Measurements from ENCODE around the gene RPS6KC1. TPM values are rescaled to one million over a fixed set of nuclear protein-coding genes. Genes with fewer than 3 reads are reported as not detected.
"Not testable (repeated sequence)": the region's sequence is repeated elsewhere in the genome, so short reads cannot be mapped to it uniquely, and the experiment has no call there.

RPS6KC1 gene, protein sequence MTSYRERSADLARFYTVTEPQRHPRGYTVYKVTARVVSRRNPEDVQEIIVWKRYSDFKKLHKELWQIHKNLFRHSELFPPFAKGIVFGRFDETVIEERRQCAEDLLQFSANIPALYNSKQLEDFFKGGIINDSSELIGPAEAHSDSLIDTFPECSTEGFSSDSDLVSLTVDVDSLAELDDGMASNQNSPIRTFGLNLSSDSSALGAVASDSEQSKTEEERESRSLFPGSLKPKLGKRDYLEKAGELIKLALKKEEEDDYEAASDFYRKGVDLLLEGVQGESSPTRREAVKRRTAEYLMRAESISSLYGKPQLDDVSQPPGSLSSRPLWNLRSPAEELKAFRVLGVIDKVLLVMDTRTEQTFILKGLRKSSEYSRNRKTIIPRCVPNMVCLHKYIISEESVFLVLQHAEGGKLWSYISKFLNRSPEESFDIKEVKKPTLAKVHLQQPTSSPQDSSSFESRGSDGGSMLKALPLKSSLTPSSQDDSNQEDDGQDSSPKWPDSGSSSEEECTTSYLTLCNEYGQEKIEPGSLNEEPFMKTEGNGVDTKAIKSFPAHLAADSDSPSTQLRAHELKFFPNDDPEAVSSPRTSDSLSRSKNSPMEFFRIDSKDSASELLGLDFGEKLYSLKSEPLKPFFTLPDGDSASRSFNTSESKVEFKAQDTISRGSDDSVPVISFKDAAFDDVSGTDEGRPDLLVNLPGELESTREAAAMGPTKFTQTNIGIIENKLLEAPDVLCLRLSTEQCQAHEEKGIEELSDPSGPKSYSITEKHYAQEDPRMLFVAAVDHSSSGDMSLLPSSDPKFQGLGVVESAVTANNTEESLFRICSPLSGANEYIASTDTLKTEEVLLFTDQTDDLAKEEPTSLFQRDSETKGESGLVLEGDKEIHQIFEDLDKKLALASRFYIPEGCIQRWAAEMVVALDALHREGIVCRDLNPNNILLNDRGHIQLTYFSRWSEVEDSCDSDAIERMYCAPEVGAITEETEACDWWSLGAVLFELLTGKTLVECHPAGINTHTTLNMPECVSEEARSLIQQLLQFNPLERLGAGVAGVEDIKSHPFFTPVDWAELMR
- 14.8 TPM for polyA plus RNA-seq (2013, experiment 1 of 2; ENCODE audit: insufficient read length)
- polyA plus RNA-seq (2013, experiment 2 of 2; ENCODE audit: insufficient read length): 18.4 TPM

DNA sequence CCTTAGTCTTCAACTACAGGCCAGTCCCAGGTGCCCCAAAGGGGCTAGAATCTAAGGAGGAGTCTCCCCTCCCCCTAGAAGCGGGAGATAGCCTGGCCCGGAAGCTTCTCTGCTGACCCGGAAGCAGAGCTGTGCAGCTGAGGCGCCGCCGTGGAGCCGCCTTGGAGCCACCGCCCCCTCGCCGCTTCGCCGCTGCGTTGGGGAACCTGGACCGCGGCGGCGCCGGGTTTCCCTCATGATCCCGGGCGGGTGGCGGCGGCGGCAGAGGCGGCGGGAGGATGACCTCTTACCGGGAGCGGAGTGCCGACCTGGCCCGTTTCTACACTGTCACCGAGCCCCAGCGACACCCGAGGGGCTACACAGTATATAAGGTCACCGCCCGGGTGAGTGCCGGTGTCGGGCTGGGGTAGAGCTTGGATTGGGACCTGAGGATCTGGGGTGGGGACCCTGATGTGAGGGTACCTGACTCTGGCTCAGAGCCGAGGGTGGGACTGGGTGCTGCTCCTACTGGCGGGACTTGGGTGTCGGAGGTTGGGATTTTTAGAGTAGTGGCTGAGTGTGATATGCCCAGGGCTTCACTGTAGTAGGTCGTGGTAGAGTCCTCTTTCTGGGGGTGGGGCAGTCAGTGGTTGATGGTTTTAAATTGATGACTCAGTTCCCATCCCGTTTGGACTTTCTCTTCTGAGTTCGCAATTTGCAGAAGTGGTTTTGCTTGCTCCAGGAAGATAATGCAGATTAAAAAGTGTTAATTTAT is at the start of gene RPS6KC1:
RPS6KC1 (plus strand) TSS at position 115 of the 754 bp plus-strand sequence; CDS start at position 279, 164 bp downstream.
- DNase-seq: peak; percentile 85

DNA sequence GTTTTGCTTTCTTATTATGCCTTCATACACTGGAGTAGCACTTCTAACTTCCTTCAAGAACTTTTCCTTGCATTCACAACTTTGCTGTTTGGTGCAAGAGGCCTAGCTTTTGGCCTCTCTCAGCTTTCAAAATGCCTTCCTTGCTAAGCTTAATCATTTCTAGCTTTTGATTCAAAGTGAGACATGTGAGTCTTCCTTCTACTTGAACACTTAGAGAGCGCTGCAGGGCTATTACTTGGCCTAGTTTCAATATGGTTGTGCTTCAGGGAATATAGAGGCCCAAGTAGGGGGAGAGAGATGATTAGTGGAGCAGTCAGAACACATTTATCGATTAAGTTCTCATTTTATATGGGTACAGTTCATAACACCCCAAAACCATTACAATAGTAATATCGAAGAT is 47.8 kb upstream of the RPS6KC1 start:
- no peak for DNase-seq

DNA sequence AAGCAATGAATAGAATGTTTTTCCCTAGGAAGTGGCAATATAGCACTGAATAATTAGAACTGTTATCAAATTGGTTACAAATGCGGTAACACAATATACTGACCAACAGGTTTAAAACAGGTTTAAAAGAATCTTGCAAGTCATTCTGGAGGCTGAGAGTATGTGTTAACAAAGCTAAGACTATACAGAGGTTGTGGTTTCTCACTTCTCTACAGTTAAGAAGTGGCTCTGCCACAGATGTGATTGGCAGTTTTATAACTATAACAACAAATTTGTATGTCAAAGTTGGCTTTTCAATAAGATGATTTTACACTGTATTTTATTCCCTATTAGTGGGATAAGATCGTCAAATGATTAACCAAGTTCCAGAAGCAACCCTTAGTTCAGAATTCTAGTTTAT is 42.5 kb upstream of the RPS6KC1 start:
- DNase-seq: no peak

DNA sequence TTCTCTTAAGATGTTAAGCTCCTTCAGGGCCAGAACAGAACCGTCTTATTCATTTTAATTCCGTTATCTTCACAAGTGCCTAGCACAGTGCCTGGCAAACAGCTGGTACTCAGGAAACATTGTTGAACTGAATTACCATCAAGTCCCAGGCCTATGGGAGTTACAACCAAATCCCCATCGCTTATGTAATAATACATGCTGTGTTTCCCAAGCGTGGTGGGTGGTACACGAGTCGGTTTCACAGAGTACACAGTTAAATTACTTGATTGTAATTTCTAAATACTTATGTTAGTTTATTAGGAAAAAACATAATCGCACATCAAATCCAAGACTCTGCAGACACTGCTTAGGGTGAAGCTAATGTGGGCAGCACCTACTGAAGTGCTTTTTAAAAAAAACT is 36.4 kb upstream of the RPS6KC1 start:
- DNase-seq: peak; percentile 4

DNA sequence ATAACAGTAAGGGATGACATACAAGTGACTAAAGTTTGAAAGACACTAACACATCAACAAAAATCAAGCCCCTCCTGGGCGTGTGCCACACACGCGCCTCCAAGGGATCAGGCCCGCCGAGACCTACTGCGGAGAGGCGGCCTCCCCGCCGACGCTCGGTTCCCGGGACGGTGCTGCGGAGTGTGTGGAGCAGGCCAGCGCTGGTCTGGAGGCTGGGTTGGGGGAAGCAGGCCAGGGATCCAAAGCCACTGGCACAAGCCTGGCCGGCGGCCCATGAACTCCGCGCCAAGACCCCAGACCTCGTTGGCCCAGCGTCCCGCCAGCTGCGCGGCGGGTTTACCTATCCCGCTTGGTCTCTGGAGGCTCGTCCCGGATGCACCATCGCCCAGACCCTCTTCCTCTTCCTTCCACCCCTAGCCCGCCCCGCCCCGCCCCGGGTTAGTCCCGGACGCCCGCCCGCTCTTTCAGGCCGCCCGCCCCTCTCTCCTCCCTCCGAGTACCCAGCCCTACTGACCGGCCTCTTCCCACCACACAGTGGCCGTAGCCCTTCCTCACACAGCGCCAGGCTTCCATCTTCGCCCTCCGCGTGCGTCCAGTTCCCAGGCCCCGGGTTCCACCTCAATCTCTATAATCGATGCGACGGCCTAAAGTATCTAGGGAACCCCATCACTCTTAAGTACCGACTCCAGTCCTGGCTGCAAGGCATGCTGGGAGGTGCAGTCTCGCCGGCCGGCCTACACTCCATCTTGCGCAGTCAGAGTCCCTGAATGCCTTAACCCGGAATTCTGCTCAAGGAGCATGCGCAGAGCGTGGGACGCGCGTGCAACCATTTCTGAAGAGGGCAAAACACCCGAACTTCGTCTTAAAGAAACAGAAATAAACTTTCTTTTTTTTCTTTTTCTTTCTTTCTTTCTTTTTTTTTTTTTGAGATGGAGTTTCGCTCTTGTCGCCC is 35.7 kb upstream of the RPS6KC1 start, which contains the start of gene ANGEL2:
ANGEL2 (minus strand) TSS at position 769 of the 952 bp plus-strand sequence; CDS start at position 573, 196 bp downstream.
- DNase-seq: peak; percentile 98

DNA sequence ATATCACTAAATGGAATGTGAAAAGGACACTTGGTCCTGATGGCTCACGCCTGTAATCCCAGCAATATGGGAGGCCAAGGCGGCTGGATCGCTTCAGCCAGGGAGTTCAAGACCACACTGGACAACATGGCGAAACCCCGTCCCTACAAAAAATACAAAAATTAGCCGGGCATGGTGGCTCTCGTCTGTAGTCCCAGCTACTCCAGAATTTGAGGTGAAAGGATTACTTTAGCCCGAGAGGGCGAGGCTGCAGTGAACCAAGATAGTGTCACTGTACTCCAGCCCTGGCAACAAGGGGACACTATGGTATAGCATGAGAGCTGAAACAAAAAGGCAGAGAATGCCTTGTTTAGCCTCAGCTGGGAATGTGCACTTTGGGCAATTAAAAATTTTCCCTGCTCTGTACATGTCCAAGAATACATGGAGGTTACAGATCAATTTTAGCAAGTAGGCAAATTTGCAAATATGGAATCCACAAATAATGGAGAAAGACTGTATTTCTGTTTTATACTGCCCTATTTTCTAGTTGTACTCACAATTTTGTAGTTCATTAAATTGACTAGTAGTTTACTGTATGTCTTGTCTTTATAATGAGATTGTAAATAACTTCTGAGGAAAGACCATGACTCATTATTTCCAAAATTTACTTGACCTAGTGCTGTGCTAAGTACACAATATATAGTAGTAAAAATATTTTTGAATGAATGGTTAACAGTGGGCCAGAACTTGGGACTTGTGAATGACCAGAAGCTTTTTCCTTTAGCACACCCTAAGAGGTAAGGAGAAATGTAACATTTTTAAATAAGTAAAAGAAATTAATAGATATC is 33.4 kb upstream of the RPS6KC1 start:
- DNase-seq: no peak

DNA sequence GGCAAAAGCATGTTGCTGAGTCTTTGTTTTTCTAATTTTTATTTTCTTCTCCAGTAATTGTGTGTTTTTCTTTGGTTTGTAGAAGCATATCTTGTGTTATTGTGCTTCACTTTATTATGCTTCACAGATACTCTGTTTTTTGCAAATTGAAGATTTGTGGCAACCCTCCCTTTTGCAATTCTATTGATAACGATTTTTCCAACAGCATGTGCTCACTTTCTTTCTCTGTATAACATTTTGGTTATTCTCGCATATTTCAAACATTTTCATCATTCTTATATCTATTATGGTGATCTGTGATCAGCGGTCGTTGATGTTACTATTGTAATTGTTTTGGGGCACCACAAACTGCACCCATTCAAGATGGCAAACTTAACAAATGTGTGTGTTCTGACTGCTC is 31.6 kb upstream of the RPS6KC1 start:
- DNase-seq: no peak

DNA sequence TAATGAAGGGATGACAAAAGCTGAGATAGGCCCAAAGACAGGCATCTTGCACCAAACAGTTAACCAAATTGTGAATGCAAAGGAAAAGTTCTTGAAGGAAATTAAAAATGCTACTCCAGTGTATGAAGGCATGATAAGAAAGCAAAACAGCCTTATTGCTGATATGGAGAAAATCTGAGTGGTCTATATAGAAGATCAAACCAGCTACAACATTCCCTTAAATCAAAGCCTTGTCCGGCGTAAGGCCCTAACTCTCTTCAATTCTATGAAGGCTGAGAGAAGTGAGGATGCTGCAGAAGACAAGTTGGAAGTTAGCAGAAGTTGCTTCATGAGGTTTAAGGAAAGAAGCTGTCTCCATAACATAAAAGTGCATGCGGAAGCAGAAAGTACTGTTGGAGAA is 31.0 kb upstream of the RPS6KC1 start:
- DNase-seq: no peak

DNA sequence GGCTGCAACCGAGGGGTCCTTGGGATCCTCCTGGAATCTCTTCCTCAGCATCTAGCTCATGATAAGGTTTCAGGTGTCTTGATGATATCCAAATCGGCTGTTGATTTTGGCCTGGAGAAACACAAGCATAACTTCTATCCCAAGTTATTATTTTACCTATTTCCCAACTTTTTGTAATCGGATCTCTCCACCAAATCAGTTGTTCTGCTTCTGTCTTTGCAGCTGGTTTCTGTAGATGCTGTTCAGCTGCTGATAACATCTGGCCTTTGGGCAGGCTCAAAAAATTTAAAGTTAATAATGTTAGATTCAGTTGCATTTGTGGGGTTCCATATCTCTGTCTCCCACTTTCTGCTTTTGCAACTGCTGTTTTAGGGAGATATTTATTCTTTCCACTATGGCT is 24.0 kb upstream of the RPS6KC1 start:
- not testable (repeated sequence) for DNase-seq

DNA sequence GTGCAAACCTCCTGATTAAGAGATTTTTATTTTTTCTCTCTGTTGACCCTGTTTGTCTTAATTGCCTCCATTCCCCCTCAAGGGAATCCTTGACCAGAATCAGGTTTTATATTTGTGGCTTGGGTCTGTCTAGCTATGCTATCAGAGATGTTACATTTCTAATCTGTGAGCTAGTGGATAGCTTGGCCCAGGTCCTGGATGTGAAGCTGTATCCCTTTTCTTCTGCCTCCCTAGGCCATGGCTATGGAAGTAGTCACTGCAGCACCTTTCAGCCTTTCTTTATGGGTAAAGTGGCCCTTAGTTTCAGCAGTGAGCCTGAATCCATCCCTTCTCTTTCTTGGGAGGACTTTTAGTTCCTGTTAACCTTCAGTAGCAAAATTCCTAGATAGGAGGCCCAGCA is 18.4 kb upstream of the RPS6KC1 start:
- DNase-seq: no peak

DNA sequence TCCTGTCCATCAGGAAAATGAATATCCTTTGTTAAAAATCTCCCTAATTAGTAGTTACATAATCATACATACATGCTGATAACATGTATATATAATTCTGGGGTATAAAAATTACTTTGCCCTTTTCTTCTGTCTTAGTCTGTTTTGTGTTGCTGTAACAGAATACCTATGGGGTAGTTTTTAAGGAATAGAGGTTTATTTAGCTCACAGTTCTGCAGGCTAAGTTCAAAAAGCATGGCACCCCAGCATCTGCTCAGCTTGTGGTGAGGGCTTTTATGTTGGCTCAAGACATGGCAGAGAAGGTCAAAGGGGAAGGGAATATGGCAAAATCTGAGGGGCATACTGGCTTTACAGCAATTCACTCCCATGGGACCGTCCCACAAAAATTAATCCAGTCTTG is 16.3 kb upstream of the RPS6KC1 start:
- DNase-seq: no peak

DNA sequence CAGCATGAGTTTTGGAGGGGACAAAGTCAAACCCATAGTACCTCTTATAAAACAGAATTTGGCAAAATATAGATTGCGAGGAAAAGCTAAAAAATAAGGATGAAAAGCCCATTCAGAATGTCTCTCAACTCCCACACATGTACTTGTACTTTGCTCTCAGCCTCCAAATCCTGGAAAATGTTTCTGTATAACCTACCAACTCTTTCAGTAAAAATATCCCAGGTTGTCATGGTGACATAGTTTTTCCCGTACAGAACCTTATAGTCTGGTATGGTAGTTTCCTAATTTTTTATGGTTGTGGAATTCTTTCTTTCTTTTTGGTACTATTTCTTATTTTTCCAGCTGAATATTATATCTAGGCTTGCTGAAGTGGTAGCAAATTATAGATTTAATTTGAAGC is 15.5 kb upstream of the RPS6KC1 start:
- no peak for DNase-seq

DNA sequence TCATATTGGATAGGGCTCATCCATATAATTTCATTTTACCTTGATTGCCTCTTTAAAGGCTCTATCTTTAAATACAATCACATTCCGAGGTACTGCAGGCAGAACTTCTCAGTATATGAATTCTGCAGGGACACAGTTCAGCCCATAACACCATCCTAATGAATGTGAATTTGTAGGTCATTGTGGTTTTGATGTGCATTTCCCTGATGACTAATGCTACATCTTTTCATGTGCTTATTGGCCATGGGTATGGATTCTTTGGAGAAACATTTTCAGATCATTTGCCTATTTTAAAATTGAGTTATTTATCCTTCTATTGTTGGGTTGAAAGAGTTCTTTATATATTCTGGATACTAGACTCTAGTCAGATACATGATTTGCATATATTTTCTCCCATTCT is 9.6 kb upstream of the RPS6KC1 start:
- peak; percentile 66 for DNase-seq

DNA sequence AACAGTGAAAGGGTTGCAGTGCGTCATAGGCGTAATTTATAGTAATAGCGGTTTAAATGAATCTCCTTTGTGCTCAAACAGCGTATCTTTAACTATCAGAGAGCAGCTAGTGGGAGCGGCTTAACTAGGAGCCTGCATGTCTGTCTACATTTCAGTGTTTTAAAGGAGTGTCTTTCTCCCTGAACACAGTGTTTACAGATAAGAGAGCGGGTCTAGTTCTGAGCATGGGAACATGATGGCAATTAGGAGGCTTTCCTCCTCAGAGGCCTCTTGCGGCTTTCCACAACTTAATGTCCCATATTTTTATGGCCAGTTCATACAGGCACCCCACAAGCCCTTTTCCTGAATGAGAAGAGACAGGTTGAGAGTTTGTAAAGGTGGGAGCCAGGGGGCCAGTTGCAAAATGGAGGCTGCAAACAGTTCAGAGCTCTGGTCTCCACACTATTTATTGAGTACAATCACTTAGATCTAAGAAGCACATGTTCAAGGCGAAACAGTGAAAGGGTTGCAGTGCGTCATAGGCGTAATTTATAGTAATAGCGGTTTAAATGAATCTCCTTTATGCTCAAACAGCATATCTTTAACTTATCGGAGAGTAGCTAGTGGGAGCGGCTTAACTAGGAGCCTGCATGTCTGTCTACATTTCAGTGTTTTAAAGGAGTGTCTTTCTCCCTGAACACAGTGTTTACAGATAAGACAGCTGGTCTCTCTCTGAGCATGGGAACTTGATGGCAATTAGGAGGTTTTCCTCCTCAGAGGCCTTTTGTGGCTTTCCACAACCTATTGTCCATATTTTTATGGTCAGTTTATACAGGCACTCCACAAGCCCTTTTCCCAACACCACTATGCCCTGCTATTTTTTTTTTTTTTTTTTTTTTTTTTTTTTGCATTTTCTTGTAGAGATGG is 5.5 kb upstream of the RPS6KC1 start:
- not testable (repeated sequence) for DNase-seq

DNA sequence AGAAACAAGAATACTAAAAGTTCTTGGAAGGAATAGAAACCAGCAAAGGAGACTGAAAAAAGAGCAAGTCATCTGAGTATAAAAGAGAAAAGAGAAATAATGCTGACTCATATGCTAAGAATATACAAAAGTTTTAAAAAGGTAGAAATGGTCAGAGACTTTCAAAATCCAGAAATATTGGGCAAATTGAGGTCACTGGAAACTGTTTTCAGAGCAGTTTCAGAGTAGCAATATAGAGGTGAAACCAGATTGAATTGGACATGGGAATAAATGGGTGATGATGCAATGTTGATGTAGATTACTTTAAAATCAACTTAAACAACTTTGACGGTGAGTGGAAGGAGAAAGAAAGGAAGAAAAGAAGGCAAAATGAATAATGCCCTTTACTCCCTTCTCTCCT is 1.8 kb upstream of the RPS6KC1 start:
- no peak for DNase-seq

DNA sequence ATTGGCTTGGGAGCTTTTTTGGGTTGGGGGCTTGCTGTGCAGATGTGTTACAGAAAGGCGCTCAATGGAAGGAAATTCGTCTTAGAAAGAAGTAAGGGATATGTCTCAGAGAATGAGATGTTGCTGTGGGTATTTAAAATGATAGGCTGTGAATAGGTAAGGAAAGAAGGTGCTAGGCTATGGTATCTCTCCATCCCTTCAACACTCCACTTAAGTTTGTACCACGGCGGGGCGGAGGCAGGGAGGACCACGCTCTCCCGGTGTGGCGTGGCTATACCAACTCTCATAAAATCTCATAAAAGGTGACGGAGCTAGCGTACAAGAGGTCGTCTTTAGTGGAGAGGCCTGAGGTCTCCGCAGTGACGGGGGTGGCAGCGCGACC is 305 bp upstream of the RPS6KC1 start:
- DNase-seq: no peak

DNA sequence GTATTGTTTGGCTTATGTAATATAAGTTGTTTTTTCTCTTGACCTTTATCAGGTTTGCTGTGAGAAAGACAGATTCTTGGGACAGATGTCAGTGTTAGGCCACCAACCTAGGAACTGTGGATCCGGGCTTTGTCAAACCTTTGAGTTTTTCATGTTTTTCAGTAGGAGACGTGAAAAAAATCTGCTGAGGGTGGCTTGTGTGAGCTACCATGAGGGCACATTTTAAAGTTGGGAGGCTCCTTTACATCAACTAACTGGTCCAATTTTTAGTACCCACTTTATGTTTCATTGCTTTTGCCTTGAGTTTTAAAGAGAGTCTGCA is 801 bp downstream of the RPS6KC1 start:
- DNase-seq: no peak

DNA sequence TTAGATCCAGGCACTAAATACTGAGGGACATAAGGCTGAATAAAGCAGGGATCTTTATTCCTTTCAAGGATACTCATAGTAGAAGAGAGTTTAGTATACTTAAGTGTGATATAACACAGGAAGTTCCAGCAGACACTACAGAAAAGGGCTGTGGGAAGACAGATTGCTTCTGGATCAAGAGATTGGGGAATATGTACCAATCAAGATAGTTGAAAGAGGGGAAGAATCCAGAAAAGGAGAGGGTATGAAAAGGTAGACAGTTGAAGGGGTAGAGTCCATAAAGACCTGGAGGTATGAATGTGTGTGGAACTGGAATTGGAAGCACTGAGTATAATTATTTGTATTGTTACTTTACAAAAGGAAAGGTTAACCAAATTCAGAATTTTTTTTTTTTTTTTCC is 2.4 kb downstream of the RPS6KC1 start:
- no peak for DNase-seq

DNA sequence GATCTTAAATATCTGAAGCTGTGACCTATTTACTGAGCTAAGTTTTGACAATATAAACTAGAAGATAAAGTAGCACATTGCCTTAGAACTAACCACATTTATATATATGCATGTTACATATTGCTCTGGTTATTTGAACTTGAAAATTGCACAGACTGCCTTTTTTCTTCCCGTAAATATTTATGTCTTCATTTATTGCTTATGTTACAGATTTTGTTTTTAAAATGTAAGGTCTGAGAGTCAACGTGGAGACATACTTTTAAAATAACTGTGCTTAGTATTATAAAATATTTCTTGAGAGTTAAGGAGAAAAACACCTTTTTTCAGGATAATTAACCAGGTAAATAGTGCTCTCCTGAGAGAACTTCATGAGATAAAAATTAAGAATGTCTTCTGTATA is 3.1 kb downstream of the RPS6KC1 start:
- no peak for DNase-seq

Measured in fibroblast of skin of back (primary cell).